Muscle layer of duodenum (tissue), 2 donors: ENCODE data around the gene STK33.

Experiments used
- H3K27ac ChIP-seq: one replicate; pipeline ENCODE4 v1.7.0; 2013; ENCODE audit warnings: mild to moderate bottlenecking, low read length
- H3K27me3 ChIP-seq: one replicate; pipeline ENCODE4 v1.7.0; 2013; ENCODE audit warnings: low read depth, mild to moderate bottlenecking, control low read depth, low read length
- H3K36me3 ChIP-seq, 2 donors: one replicate each; pipeline ENCODE4 v1.7.0; 2013; ENCODE audit warnings: low read length in 2 of 2, control low read depth in 1 of 2, mild to moderate bottlenecking in 1 of 2; ENCODE audit not compliant: insufficient read depth in 2 of 2, control insufficient read depth in 1 of 2
- H3K4me1 ChIP-seq, 2 donors: one replicate each; pipeline ENCODE4 v1.7.0; 2013; ENCODE audit warnings: low read length in 2 of 2, mild to moderate bottlenecking in 2 of 2, control low read depth in 1 of 2, moderate library complexity in 1 of 2; ENCODE audit not compliant: insufficient read depth in 2 of 2, control insufficient read depth in 1 of 2
- H3K4me3 ChIP-seq, 2 donors: one replicate each; pipeline ENCODE4 v1.7.0; 2013; ENCODE audit warnings: low read length in 2 of 2, low read depth in 1 of 2, mild to moderate bottlenecking in 1 of 2
- H3K9me3 ChIP-seq, 2 donors: one replicate each; pipeline ENCODE4 v1.7.0; 2013; ENCODE audit warnings: low read length in 2 of 2, control low read depth in 1 of 2, mild to moderate bottlenecking in 1 of 2; ENCODE audit not compliant: control insufficient read depth in 1 of 2
- donor health status: healthy.

STK33 gene

GRCh38 chr11:8361206-8361605, 232.8 kb downstream of the STK33 start:
- Histone ChIP-seq H3K4me3 (no peak overlapping the region), H3K36me3 (no peaks in the 10 kb centered on the region), H3K27me3 (no peaks in the 10 kb centered on the region), H3K4me1 (peaks cover 0 to 7% of the 10 kb centered on the region in 2 donors), H3K27ac (no peak overlapping the region), H3K9me3 (no peaks in the 10 kb centered on the region)

GRCh38 chr11:8360086-8360828, 233.8 kb downstream of the STK33 start:
- Histone ChIP-seq H3K4me1 (peaks cover 0 to 10% of the 10 kb centered on the region in 2 donors), H3K27me3 (no peaks in the 10 kb centered on the region), H3K36me3 (no peaks in the 10 kb centered on the region), H3K27ac (no peak overlapping the region), H3K9me3 (no peaks in the 10 kb centered on the region), H3K4me3 (no peak overlapping the region)

- H3K27ac ChIP-seq, result no peak overlapping the region
- H3K9me3 ChIP-seq, result no peaks in the 10 kb centered on the region
- H3K27me3 ChIP-seq, result no peaks in the 10 kb centered on the region
- peaks cover 3 to 12% of the 10 kb centered on the region in 2 donors for H3K4me1 ChIP-seq
- H3K4me3 ChIP-seq, result no peak overlapping the region
- no peaks in the 10 kb centered on the region for H3K36me3 ChIP-seq
These were observed 234.5 kb downstream of the STK33 start for GRCh38 chr11:8359521-8359920.

GRCh38 chr11:8357891-8358566, 236.0 kb downstream of the STK33 start:
- no peaks in the 10 kb centered on the region for H3K27me3 ChIP-seq
- no peaks in the 10 kb centered on the region for H3K9me3 ChIP-seq
- H3K36me3 ChIP-seq, result no peaks in the 10 kb centered on the region
- peaks cover 3 to 16% of the 10 kb centered on the region in 2 donors for H3K4me1 ChIP-seq
- no peak overlapping the region for H3K27ac ChIP-seq
- no peak overlapping the region for H3K4me3 ChIP-seq

- Histone ChIP-seq H3K36me3 (no peaks in the 10 kb centered on the region), H3K4me1 (peaks cover 3 to 16% of the 10 kb centered on the region in 2 donors), H3K27ac (no peak overlapping the region), H3K27me3 (no peaks in the 10 kb centered on the region), H3K4me3 (no peak overlapping the region), H3K9me3 (no peaks in the 10 kb centered on the region)
These were observed 236.5 kb downstream of the STK33 start for GRCh38 chr11:8357505-8357888.

- H3K4me3 ChIP-seq, result no peak overlapping the region
- no peaks in the 10 kb centered on the region for H3K36me3 ChIP-seq
These were observed 237.1 kb downstream of the STK33 start for GRCh38 chr11:8356721-8357504.

GRCh38 chr11:8356216-8356615, 237.8 kb downstream of the STK33 start:
- H3K36me3 ChIP-seq, result no peaks in the 10 kb centered on the region
- no peaks in the 10 kb centered on the region for H3K9me3 ChIP-seq
- H3K27ac ChIP-seq, result no peak overlapping the region
- no peak overlapping the region for H3K4me3 ChIP-seq
- peaks cover 3 to 16% of the 10 kb centered on the region in 2 donors for H3K4me1 ChIP-seq
- H3K27me3 ChIP-seq, result no peaks in the 10 kb centered on the region

More at GRCh38 chr11:8356721-8357504, 237.1 kb downstream of the STK33 start:
- Histone ChIP-seq H3K9me3 (no peaks in the 10 kb centered on the region), H3K27me3 (no peaks in the 10 kb centered on the region), H3K27ac (no peak overlapping the region), H3K4me1 (peaks cover 3 to 16% of the 10 kb centered on the region in 2 donors)

GRCh38 chr11:8355416-8355742, 238.6 kb downstream of the STK33 start:
- H3K9me3 ChIP-seq, result no peaks in the 10 kb centered on the region
- H3K27me3 ChIP-seq, result no peaks in the 10 kb centered on the region
- H3K4me1 ChIP-seq, result peaks cover 3 to 16% of the 10 kb centered on the region in 2 donors
- no peak overlapping the region for H3K27ac ChIP-seq
- no peak overlapping the region for H3K4me3 ChIP-seq
- no peaks in the 10 kb centered on the region for H3K36me3 ChIP-seq

- H3K36me3 ChIP-seq, result no peaks in the 10 kb centered on the region
- peak overlapping the region; percentile 26 to 48 for H3K4me3 ChIP-seq
- no peak overlapping the region for H3K27ac ChIP-seq
- no peaks in the 10 kb centered on the region for H3K9me3 ChIP-seq
- no peaks in the 10 kb centered on the region for H3K27me3 ChIP-seq
- peaks cover 3 to 16% of the 10 kb centered on the region in 2 donors for H3K4me1 ChIP-seq
These were observed 239.2 kb downstream of the STK33 start for GRCh38 chr11:8354622-8355415.

- H3K36me3 ChIP-seq, result no peaks in the 10 kb centered on the region
- no peak overlapping the region for H3K4me3 ChIP-seq
- no peaks in the 10 kb centered on the region for H3K27me3 ChIP-seq
- no peak overlapping the region for H3K27ac ChIP-seq
- peaks cover 3 to 16% of the 10 kb centered on the region in 2 donors for H3K4me1 ChIP-seq
- H3K9me3 ChIP-seq, result no peaks in the 10 kb centered on the region
These were observed 241.0 kb downstream of the STK33 start for GRCh38 chr11:8352876-8353505.
